NCI-H187 (cell line): ENCODE measurements around the gene IQCE.

Source experiments
- DNase-seq, 2 experiments: peaks; one replicate each; lab custom pipeline; 2025; lab: John Stamatoyannopoulos, UW

Gene IQCE

GRCh38 chr7:2614631-2615330, 56.0 kb downstream of the IQCE start:
- no peak for DNase-seq

DNA sequence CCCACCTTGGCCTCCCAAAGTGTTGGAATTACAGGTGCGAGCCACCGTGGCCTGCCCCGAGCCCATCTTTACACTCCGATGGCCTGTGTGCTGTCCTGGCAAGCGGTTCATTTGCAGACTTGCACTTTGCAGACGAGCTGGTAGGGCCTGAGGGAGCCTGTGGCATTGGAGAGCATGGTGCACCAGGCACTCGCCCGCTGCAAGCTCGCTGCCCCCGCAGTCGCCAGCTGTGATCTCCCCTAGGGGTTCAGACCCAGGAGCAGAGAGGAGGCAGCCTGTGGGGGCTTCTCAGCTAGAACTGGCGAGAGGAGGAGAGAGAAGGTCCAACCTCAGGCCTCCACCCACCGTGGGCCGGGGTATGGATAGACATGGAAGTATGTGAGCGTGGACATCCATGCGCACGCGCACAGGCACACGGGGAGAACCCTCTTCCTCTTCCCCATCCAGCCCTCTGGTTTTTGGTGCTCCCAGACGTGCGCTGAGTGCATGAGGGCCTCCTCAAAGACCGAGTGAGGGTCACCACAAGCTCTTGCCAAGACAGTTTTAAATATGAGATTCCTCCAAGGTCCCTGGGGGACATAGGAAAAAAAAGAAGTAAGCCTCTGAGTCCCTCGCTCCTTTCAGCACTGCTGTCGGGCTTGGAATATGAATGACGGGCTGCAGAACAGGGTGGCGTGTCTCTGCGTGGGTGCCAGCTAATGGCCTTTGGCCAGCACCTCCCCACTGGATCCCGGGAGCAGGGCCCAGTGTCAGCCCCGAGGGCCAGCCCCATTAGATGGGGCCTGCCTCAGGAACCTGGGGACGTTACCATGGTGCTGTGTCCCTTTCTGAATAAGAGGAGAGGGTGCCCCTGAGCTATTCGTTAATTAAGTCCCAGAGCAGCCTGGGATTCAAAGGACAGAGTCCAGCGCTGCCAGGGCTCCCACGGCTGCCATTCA, 57.9 kb downstream of the IQCE start:
- DNase-seq = no peak

DNA sequence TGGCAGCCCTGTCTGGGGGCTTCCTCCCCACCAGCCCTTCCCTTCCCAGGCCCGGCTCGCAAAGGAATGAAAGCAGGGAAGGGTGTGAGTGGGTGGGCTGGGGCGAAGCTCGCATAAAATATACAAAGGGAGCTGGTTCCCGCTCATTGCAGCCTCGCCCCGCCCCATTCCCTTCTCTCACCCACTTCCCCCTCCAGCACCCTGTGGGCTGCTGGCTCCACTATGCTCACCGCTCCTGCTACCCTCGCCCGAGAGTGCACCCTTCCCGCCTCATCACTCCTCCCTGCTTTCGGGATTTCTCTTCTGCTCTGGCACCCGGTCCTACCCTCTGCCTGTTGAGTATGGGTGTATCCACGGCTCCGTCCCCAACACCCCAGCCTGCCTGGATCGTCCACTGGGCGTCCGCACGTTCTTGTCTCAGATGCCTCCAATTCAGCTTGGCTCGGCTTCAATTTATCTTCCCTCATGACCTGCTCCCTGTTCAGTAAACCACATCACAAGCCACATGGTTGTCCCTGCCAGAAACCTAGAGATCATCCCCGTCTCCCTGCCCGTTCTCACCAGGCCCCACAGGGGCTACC, 58.6 kb downstream of the IQCE start:
- DNase-seq = no peak

DNA sequence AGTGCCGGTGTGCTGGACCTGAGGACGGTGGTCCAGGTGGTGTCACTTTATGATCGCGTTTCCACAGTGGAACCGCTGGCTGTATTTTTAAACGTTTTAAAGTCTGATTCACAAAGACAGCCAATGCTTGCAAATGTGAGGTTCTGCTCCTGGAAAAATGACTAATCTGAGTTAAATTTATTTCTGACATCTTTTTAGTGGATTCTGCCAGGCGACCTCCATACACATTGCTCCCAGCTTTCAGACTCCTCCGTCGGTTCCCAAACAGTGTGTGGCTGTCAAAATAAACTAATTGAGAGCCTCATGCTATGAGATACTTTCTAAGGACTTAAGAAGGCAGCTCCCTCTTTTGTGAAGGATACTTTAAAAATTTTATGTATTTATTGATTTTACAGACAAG, 60.3 kb downstream of the IQCE start:
- no peak for DNase-seq

- no peak for DNase-seq
These were observed 62.5 kb downstream of the IQCE start for GRCh38 chr7:2621061-2621828.

DNA sequence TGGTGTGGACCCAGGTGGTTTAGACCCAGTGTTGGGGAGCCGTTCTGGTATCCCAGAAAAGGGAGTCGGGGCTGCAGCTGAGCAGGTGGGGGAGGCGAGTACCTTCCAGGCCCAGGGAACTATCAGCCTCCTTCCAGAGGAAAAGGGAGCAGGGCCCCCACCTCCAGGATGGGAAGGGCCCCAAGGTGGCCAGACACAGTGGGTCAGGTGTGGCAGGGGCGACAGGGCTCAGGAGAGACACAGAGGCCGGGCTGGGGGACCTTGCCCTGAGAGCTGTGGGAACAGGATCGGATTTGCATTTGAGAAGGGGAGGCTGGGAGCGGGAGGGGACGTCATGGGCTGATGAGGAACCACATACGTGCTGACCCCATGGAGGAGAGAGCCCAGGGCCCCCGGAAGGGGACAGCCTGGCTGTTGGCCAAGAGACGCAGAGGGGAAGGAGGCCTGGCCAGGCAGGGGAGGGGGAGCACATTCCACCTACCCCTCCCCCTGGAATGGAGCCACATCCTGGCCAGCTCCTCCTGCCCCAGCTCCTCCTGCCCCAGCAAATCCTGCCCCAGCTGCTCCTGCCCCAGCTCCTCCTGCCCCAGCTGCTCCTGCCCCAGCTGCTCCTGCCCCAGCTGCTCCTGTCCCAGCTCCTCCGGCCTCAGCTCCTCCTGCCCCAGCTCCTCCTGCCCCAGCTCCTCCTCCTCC, 63.3 kb downstream of the IQCE start:
- no peak for DNase-seq

DNA sequence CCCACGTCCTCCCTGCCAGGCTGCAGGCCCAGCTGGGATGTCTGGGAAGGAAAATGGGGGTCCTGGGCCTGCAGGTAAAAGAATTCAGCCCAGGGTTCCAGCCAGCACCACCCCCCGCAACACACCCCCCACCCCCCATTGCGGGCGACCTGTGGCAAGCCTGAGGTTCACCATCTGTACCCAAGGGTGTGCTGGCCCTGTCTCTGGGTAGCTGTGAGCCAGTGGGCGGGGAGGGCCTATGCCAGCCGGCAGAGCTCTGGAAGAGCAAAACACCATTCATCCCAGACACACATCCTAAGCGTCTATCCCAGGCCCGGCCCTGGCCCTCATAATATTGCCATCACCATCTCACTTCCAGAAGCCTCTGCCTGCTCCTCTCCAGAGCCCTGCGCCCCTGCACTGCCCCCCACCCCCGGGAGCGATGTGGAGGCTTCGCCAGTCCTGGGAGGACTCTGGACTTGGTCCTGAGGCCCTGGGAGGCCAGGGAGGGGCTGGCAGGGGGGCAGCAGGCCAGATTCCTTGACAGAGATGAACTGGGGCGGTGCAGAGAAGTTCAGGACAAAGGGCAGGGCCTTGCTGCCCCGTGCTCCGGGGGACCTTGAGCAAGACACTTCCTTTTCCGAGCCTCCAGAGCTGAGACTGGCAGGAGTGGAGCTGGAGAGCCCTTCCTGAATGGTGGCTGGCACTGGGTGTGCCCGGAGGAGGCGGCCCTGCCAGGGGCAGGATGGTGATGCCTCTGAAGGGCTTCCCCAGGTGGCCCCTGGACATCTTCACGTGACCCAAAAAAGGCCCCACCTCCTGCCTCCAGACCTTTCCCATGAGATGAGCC, 64.3 kb downstream of the IQCE start:
- no peak for DNase-seq

- DNase-seq = no peak
These were observed 64.9 kb downstream of the IQCE start for GRCh38 chr7:2623698-2624014.

DNA sequence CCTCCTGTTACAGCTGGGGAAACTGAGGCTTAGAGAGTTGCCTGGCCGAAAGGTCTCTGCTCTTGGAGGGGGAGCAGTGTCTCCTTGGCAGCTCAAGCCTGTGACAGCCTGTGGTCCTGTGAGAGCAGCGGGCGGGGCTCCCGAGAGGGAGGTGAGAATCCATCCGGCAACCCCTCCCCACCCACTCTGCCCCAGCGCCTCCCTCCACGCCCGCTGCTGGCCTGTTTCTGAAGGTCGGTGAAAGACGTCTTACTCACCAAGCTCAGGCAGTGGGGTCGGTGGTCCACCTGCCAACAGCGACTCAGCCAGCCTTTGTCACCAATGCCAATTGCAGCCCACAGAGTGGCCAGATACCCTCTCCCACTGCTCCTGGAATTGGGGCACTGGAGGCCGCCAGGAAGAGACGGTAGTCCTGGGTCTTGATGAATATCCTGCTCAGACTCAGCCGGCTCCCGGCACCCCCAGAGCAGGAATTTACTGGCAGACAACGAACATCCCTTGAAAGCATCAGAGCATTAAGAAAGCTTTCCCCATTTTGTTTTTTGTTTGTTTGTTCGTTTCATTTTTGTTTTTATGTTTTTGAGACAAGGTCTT, 65.6 kb downstream of the IQCE start:
- no peak for DNase-seq

GRCh38 chr7:2626498-2627117, 67.8 kb downstream of the IQCE start:
- no peak for DNase-seq

DNA sequence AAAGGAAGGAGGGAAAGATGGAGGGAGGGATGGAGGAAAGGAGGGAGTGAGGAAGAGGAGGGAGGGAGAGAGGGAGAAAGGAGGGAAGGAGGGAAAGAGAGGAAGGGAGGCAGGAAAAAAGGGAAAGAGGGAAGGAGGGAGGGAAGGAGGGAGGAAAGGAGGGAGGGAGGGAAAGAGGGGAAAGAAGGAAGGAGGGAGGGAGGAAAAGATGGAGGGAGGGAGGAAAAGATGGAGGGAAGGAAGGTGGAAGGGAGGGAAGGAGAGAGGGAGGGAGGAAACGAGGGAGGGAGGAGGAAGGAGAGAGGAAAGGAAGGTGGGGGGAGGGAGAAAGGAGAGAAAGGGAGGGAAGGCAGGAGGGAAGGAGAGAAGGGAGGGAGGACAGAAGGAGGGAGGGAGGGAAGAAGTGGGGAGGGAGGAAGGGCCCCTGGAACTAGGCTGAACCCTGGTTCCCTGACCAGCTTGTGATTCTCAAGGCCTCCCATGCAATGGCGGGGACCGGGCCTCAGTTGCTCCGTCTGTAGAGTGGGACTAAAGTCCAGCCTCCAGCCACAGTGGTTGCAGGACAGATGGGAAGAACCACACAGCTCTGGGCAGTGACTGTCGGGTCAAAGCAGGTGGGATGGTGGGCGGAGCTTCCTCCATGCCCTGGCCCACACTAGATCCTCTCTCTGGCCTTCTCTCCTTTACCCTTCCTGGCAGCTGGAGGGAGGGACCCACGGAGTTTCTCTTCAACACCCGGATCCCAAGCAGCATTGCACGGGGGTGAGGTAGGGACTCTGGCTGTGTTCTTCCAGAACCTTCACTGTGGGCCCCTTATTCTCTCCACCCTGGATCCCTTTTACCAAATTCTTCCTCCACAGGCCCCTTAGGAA, 68.7 kb downstream of the IQCE start:
- DNase-seq = no peak

DNA sequence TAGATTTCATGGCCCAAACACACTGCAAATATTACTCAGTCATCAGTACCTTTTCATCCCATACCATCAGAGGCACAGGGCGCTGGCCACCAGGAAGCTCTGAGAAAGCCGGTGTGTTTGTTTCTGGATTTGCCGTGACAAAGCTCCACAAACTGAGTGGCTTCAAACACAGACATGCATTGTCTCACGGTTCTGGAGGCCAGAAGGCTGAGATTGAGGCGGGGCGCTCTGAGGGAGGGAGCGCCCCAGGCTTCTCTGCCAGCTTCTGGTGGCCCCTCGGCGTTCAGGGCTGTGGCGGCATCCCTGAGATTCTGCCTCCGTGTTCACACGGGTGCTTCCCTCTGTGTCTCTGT, 69.3 kb downstream of the IQCE start:
- DNase-seq = no peak

DNA sequence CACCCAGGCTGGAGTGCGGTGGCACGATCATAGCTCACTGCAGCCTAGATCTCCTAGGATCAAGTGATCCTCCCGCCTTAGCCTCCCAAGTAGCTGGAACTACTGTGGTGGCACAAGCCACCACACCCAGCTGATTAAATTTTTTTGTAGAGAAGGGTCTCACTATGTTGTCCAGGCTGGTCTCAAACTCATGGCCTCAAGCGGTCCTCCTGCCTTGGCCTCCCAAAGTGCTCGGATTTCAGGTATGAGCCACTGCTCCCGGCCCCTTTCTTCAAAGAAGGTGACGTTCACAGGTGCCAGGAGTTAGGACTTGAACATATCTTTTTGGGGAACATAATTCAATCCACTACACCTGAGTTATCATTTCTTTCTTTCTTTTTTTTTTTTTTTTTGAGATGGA, 70.1 kb downstream of the IQCE start:
- DNase-seq = no peak

DNA sequence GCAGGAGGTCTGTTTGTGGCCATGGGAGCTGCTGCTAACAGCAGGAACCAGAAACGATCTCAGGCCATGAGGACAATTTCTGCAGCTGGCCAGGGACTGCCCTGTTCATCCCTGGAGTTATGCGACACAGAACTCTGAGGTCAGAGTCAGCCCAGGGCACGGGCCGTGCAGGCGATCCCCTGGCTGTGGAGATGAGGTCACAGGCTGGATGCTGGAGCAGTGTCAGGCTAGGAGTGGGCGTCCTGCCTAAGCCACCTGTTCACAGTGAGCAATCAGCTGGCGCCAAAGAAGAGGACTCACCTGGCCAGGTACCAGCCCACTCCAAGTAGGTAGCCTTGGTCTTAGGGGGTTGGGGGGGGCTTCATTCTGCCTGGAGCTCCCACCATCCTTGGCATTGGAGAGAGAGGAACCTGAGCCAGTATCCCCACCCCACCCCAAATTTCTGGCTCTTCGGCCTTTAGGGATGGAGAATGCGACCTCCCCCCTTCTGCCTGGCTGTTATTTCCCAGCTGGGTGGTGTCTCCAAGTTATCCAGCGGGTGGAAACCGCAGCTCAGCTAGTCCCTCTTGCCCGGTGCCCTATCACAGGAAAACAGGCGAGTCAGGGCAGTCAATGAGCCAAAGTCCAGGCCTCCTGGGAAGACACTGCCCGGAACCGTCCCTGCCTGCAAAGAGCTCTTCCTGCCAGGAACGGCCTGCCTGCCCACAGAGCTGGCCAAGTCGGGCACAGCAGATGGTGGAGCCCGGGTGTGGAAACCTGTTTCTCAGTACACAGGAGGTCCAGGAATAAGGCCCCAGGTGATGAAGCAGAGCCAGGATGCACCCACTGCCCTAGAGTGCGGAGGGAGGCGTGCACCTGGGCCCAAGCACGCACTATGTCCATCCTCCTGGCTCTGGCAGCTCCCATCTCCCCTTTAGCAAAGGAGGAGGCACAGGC, 71.2 kb downstream of the IQCE start:
- no peak for DNase-seq

DNA sequence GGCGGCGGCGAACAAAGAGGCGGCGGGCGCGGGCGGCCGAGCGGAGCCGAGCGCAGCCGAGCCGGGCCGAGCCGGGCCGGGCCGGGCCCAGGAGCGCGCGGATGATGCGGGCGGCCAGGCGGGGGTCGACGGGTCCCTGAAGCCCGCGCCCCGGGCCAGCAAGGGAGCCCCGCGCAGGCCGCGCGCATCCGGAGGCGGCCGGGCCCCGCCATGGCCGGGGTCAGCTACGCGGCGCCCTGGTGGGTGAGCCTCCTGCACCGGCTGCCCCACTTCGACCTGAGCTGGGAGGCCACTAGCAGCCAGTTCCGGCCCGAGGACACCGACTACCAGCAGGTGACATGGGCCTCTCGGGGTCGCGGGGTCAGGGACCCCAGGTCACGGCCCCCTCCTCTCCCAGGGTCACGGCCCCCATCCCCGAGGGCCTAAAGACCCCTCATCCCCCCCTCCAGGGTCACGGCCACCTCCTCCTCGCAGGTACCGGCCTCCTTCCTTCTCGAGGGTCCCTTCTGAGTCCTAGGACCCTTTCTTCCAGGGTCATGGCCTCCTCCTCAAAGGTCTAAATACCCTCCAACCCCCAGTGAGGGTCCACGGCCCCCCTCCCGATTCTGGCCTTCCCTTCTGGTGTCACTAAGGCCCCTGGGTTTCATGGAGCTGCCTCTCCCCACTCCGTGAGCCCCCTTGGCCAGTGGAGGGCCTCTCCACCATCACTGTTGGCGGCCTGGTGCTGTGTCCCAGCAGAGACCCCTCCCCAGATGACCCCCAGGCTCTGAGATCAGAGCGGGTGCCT, 73.4 kb downstream of the IQCE start, which contains the start of gene TTYH3:
Gene TTYH3 (plus strand): TSS at position 41 of the 787 bp plus-strand sequence. CDS start 170 bp downstream, at position 211.
- DNase-seq = no peak

- no peak for DNase-seq
These were observed 74.2 kb downstream of the IQCE start for GRCh38 chr7:2632733-2633537.
